Hepatocyte (in vitro differentiated cells): ENCODE measurements around the gene C5orf34. TPM values are rescaled to one million over a fixed set of nuclear protein-coding genes. Genes with fewer than 3 reads are reported as not detected.

Experiments used
- DNase-seq: peaks from one replicate; pipeline ENCODE4 v3.0.0-alpha.2; 2016; ENCODE audit warnings: low spot score
- H2AFZ ChIP-seq: fragments of 200-600 bp; sonication (generic); 2 replicates; pipeline ENCODE4 v1.6.0; 2016; ENCODE audit warnings: antibody characterized with exemption, mild to moderate bottlenecking
- H3K27ac ChIP-seq: fragments of 200-600 bp; sonication (generic); 2 replicates; pipeline ENCODE4 v1.5.1; 2016; ENCODE audit warnings: mild to moderate bottlenecking
- H3K27me3 ChIP-seq: fragments of 200-600 bp; sonication (generic); 2 replicates; pipeline ENCODE4 v1.6.1; 2016
- H3K36me3 ChIP-seq: fragments of 200-600 bp; sonication (generic); replicated peaks from 2 replicates; pipeline ENCODE4 v1.5.1; 2016; ENCODE audit warnings: low read depth; ENCODE audit not compliant: insufficient read depth
- H3K4me1 ChIP-seq: fragments of 200-600 bp; sonication (generic); 2 replicates; pipeline ENCODE4 v1.5.1; 2016; ENCODE audit warnings: mild to moderate bottlenecking, moderate library complexity; ENCODE audit not compliant: insufficient read depth
- H3K4me2 ChIP-seq: fragments of 200-600 bp; sonication (generic); 2 replicates; pipeline ENCODE4 v1.6.0; 2016
- H3K4me3 ChIP-seq: fragments of 200-600 bp; sonication (generic); 2 replicates; pipeline ENCODE4 v1.5.1; 2016; ENCODE audit warnings: mild to moderate bottlenecking
- H3K79me2 ChIP-seq: fragments of 200-600 bp; sonication (generic); 2 replicates; pipeline ENCODE4 v1.6.0; 2017; ENCODE audit warnings: mild to moderate bottlenecking
- H3K9me2 ChIP-seq: fragments of 200-600 bp; sonication (generic); replicated peaks from 2 replicates; pipeline ENCODE4 v1.6.0; 2017; ENCODE audit warnings: mild to moderate bottlenecking; ENCODE audit not compliant: insufficient read depth
- H3K9me3 ChIP-seq: fragments of 200-600 bp; sonication (generic); 2 replicates; pipeline ENCODE4 v1.5.1; 2016; ENCODE audit warnings: low read depth, mild to moderate bottlenecking
- H4K20me1 ChIP-seq: fragments of 200-600 bp; sonication (generic); 2 replicates; pipeline ENCODE4 v1.6.0; 2016; ENCODE audit warnings: mild to moderate bottlenecking; ENCODE audit not compliant: insufficient read depth, poor library complexity, severe bottlenecking
- EZH2 ChIP-seq: fragments of 200-600 bp; sonication (generic); IDR thresholded peaks from 2 replicates; pipeline ENCODE4 v1.6.1; 2016; ENCODE audit warnings: antibody characterized with exemption, mild to moderate bottlenecking, borderline replicate concordance
- EZH2phosphoT487 ChIP-seq: fragments of 200-600 bp; sonication (generic); IDR thresholded peaks from one replicate; pipeline ENCODE4 v1.6.1; 2018; ENCODE audit warnings: antibody characterized with exemption, mild to moderate bottlenecking, low read depth, moderate library complexity; ENCODE audit not compliant: unreplicated experiment, severe bottlenecking
- WGBS: methylation state at CpG from one replicate; pipeline ENCODE4 v1.1.6; 2016; ENCODE audit warnings: low lambda C conversion rate; ENCODE audit errors: missing lambda C conversion rate; 5-methylcytosine and 5-hydroxymethylcytosine counted together
- polyA plus RNA-seq: library from polyadenylated mRNA; unstranded; fragments of >200 nt; fragmentation: Nextera tagmentation; extraction: Ambion mirVana; gene quantifications from 2 replicates; pipeline ENCODE4 v1.2.1, GENCODE V29; 2016
- total RNA-seq: library from RNA; depleted of rRNA; stranded (reverse); fragments of >200 nt; gene quantifications from 2 replicates; pipeline ENCODE4 v1.2.3, GENCODE V29; 2014
- TF ChIP-seq, protein P1 (sequence below): fragments of 200-600 bp; sonication (generic); IDR thresholded peaks from 2 replicates; pipeline ENCODE4 v1.5.1; 2016; ENCODE audit warnings: antibody characterized with exemption, mild to moderate bottlenecking; ENCODE audit not compliant: poor library complexity

C5orf34 gene
- total and polyA plus RNA-seq, 2 experiments from 2014 or later, result 3.3 to 4.5 TPM

DNA sequence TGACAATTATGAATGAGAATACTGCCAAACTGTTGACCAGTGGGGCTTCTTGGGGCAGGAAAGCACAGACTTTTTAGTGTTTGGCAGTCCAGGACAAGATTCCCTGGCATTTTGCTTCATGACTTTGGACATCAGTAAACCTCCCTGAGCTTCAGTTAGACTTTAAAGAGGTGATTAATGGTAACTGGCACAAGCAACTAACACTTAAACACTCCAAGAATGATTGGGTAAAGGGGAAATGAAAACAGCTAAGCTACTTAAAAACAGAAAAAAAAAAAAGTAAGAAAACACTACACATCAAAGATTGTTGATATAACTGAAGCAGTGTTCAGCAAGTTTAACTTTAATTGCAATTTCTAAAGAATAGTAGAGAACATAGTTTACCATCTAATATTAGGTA is 28.5 kb upstream of the C5orf34 start:
- Histone ChIP-seq H3K36me3 (peaks cover 4% of the 10 kb centered on the region), H4K20me1 (peaks cover 47% of the 10 kb centered on the region)

DNA sequence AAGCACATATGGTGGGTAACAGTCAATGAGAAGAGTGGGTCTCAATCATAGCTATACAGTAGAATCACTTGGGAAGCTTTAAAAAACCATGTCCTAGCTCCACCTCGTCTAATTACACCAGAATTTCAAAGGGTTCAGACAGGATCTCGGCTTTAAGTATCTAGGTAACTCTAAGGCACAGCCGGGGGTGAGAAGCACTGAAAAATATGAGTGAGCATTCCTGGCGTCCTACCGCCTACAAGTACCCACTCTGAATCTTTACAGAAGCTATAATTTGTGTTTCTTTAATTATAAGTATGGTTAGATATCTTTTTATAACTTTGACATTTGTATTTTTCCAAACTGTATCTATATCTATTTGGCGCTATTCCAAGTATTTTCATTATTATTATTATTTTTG is 25.8 kb upstream of the C5orf34 start:
- TF ChIP-seq, protein P1, sequence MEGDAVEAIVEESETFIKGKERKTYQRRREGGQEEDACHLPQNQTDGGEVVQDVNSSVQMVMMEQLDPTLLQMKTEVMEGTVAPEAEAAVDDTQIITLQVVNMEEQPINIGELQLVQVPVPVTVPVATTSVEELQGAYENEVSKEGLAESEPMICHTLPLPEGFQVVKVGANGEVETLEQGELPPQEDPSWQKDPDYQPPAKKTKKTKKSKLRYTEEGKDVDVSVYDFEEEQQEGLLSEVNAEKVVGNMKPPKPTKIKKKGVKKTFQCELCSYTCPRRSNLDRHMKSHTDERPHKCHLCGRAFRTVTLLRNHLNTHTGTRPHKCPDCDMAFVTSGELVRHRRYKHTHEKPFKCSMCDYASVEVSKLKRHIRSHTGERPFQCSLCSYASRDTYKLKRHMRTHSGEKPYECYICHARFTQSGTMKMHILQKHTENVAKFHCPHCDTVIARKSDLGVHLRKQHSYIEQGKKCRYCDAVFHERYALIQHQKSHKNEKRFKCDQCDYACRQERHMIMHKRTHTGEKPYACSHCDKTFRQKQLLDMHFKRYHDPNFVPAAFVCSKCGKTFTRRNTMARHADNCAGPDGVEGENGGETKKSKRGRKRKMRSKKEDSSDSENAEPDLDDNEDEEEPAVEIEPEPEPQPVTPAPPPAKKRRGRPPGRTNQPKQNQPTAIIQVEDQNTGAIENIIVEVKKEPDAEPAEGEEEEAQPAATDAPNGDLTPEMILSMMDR, result no peak
- TF ChIP-seq EZH2phosphoT487 (no peak), EZH2 (no peak)
- Histone ChIP-seq H3K9me2 (no peaks in the 10 kb centered on the region), H2AFZ (no peak overlapping the region), H3K4me3 (no peak overlapping the region), H3K79me2 (peaks cover 48% of the 10 kb centered on the region), H3K36me3 (peaks cover 4% of the 10 kb centered on the region), H3K4me2 (no peak overlapping the region), H3K9me3 (no peaks in the 10 kb centered on the region), H3K27me3 (no peaks in the 10 kb centered on the region), H3K27ac (no peak overlapping the region), H4K20me1 (peaks cover 36% of the 10 kb centered on the region), H3K4me1 (no peaks in the 10 kb centered on the region)
- 92% methylated on average over 6 of the region's 6 CpGs for WGBS
- DNase-seq, result no peak

More for the DNA sequence above, 28.5 kb upstream of the C5orf34 start:
- Histone ChIP-seq H3K4me3 (no peak overlapping the region), H3K9me2 (no peaks in the 10 kb centered on the region), H3K27ac (no peak overlapping the region), H3K9me3 (no peaks in the 10 kb centered on the region), H3K79me2 (peaks cover 72% of the 10 kb centered on the region), H3K4me2 (no peak overlapping the region), H3K27me3 (no peaks in the 10 kb centered on the region), H3K4me1 (no peaks in the 10 kb centered on the region), H2AFZ (no peak overlapping the region)
- no peak for DNase-seq
- TF ChIP-seq, protein P1, result no peak
- no peak for TF ChIP-seq EZH2phosphoT487
- no peak for TF ChIP-seq EZH2

DNA sequence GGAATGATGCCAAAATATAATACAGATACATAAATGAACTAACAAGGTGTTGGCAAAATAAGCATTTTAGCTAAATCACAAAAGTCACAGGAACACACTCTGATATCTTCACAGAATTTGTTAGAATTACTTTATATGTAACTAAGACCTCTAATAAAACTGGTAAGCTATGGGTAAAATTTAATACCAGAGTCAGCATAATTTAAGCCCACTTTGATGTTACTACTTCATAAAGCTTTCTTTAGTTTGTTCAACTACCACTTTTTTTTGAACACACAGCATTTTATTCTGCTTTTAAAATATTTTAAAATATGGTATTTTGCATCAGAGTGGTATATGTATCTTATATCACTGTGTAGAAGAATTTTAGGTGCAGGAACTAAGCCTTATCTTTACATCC is 22.0 kb upstream of the C5orf34 start:
- H3K36me3 ChIP-seq, result peaks cover 4% of the 10 kb centered on the region

DNA sequence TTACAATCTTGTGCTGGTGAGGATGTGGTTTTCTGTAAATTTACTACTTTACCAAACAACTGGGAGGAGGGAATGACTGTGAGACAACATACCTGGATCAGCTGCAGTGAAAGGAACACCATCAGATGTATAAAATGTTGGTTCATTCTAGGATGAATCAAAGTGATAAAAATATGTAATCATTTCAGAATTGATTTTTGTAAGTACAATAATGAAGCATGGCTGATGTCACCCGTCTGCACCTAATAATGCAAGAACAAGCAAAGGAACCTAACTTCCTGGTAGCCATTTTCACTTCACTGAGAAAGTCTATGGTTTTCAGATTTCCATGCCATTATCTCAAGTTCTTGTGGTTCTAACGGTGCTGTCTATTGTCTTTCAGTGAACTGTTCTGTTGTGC is 18.7 kb upstream of the C5orf34 start:
- no peak overlapping the region for H3K4me3 ChIP-seq
- no peaks in the 10 kb centered on the region for H3K9me2 ChIP-seq
- no peak overlapping the region for H3K4me2 ChIP-seq
- WGBS, result 85% methylated on average over 2 of the region's 2 CpGs
- H3K36me3 ChIP-seq, result no peaks in the 10 kb centered on the region
- no peak for TF ChIP-seq EZH2
- peaks cover 3% of the 10 kb centered on the region for H3K79me2 ChIP-seq
- no peaks in the 10 kb centered on the region for H3K9me3 ChIP-seq
- H3K27me3 ChIP-seq, result no peaks in the 10 kb centered on the region
- peaks cover 9% of the 10 kb centered on the region for H4K20me1 ChIP-seq
- H3K4me1 ChIP-seq, result no peaks in the 10 kb centered on the region
- no peak overlapping the region for H3K27ac ChIP-seq
- no peak for DNase-seq
- H2AFZ ChIP-seq, result no peak overlapping the region

More for the DNA sequence above, 22.0 kb upstream of the C5orf34 start:
- no peaks in the 10 kb centered on the region for H3K9me2 ChIP-seq
- no peak overlapping the region for H3K4me2 ChIP-seq
- H3K79me2 ChIP-seq, result peaks cover 26% of the 10 kb centered on the region
- H2AFZ ChIP-seq, result no peak overlapping the region
- H4K20me1 ChIP-seq, result peaks cover 18% of the 10 kb centered on the region
- no peaks in the 10 kb centered on the region for H3K27me3 ChIP-seq
- no peaks in the 10 kb centered on the region for H3K9me3 ChIP-seq
- no peak for DNase-seq
- H3K4me1 ChIP-seq, result no peaks in the 10 kb centered on the region
- no peak overlapping the region for H3K4me3 ChIP-seq
- no peak overlapping the region for H3K27ac ChIP-seq
- no peak for TF ChIP-seq EZH2

DNA sequence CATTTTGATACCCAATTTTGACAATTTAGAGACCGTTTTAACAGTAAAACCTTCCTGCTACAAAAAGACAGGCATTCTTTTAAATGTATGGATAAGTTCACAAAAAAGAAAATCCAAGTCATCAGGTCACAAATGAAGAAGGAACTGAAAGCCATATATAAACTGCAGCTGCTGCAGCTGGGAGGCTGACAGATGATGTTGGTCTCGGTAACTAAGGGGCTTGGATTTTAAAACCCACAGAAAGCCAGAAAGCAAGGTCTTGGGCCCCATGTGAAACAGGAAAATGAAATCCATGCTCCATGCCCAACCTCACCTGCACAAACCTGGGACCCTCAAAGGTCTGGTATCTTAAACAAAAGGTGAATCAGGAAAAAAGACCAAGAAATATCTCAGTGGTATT is 15.7 kb upstream of the C5orf34 start:
- Histone ChIP-seq H3K4me3 (no peak overlapping the region), H3K9me3 (no peaks in the 10 kb centered on the region), H3K4me2 (no peak overlapping the region), H4K20me1 (no peaks in the 10 kb centered on the region), H3K36me3 (no peaks in the 10 kb centered on the region), H3K27me3 (no peaks in the 10 kb centered on the region), H3K79me2 (no peaks in the 10 kb centered on the region), H3K4me1 (no peaks in the 10 kb centered on the region), H3K9me2 (no peaks in the 10 kb centered on the region), H2AFZ (no peak overlapping the region), H3K27ac (no peak overlapping the region)
- no peak for TF ChIP-seq EZH2
- TF ChIP-seq, protein P1, result no peak
- no peak for TF ChIP-seq EZH2phosphoT487
- no peak for DNase-seq
- WGBS, result 98% methylated on average over 2 of the region's 2 CpGs
